ENCODE measurements around the gene RPL28. TPM values are rescaled to one million over a fixed set of nuclear protein-coding genes. Genes with fewer than 3 reads are reported as not detected.

The RPL28 gene
- total RNA-seq, 2 donors from 2014 or later = 1,672 to 1,902 TPM

DNA sequence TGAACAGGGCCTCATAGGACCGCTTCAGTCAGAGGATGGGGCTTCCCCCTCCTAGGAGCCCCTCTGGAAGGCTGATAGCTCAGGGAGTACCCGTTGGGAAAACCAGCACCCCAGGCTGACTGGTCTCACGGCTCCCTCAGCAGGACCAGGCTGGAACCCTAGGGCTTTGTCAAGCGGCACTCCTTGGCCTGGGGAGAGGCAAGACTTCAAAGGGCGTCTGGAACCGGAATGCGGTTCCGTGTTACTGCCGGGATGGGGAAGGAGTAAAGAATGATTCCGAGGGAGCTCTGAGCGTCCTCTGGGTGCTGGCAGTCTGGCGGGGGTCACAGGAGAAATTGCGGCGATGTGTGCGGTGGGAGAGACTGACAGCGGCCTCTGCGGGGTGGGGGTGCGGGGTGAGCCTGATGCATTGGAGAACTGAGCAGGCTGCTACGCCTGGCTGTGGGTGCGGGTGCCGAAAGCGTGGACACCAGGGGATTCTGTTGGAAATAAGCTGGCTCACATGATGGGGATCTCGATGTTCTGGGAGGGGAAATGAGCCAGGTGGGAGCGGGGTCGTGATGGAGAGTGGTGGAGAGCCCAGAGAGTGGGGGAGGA, 33.1 kb upstream of the RPL28 start:
- 83 to 84% methylated on average over 20 to 25 of the region's 25 CpGs for WGBS, 2 experiments (ENCODE audit: insufficient coverage in 1 of 2, insufficient read length in 1 of 2)
- H3K4me1 Mint-ChIP-seq = peaks cover 10% of the 10 kb centered on the region
- TF ChIP-seq, protein P1, sequence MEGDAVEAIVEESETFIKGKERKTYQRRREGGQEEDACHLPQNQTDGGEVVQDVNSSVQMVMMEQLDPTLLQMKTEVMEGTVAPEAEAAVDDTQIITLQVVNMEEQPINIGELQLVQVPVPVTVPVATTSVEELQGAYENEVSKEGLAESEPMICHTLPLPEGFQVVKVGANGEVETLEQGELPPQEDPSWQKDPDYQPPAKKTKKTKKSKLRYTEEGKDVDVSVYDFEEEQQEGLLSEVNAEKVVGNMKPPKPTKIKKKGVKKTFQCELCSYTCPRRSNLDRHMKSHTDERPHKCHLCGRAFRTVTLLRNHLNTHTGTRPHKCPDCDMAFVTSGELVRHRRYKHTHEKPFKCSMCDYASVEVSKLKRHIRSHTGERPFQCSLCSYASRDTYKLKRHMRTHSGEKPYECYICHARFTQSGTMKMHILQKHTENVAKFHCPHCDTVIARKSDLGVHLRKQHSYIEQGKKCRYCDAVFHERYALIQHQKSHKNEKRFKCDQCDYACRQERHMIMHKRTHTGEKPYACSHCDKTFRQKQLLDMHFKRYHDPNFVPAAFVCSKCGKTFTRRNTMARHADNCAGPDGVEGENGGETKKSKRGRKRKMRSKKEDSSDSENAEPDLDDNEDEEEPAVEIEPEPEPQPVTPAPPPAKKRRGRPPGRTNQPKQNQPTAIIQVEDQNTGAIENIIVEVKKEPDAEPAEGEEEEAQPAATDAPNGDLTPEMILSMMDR (conservative IDR thresholded peaks at IDR 0.05) = no peak
- peaks cover 70% of the 10 kb centered on the region for H3K27me3 Mint-ChIP-seq (ENCODE audit: insufficient read depth)
- no peak overlapping the region for H3K9ac ChIP-seq (ENCODE audit: extremely low read depth, low read length, poor library complexity, severe bottlenecking)
- H3K27ac ChIP-seq (ENCODE audit: low read depth, low read length) = no peak overlapping the region
- no peak for DNase-seq
- H3K4me3 ChIP-seq (ENCODE audit: low read length) = no peak overlapping the region
- H3K27me3 ChIP-seq (ENCODE audit: control insufficient read depth, insufficient read depth, low read length, poor library complexity, severe bottlenecking) = peaks cover 63% of the 10 kb centered on the region
- no peaks in the 10 kb centered on the region for H3K9me3 Mint-ChIP-seq
- H3K27ac Mint-ChIP-seq = no peak overlapping the region
- H3K4me1 ChIP-seq (ENCODE audit: control insufficient read depth, insufficient read depth, low read length) = peaks cover 9% of the 10 kb centered on the region
- H3K36me3 Mint-ChIP-seq (ENCODE audit: low read depth) = peaks cover 6% of the 10 kb centered on the region
- H3K4me3 Mint-ChIP-seq = peak overlapping the region; percentile 50
- H3K9me3 ChIP-seq (ENCODE audit: control insufficient read depth, low read length) = no peaks in the 10 kb centered on the region
- peaks cover 11% of the 10 kb centered on the region for H3K36me3 ChIP-seq (ENCODE audit: control insufficient read depth, insufficient read depth, low read length)

DNA sequence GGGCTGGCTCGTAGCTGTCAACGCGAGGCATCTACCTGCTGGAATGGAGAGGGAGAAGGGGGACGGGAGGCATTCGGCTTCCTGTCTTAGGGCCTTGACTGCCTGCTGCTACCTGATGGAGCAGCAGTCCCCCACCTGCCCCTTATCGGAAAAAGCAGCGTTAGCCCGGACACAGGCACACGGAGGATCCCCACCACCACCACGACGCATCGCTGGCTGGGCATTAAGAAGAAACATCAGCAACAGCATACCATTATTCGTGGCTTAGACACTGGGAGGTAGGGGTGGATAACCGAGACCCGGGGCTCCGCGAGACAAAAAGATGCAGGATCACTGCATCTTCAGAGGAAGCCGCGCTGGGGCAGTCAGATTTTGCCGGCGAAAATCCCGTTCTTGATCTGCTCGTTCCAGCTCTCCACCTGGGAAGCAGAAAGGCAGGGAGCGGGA, 32.4 kb upstream of the RPL28 start:
- Mint-ChIP-seq H3K36me3 (ENCODE audit: low read depth) (peaks cover 6% of the 10 kb centered on the region), H3K4me3 (peak overlapping the region; percentile 50), H3K27me3 (ENCODE audit: insufficient read depth) (peaks cover 77% of the 10 kb centered on the region), H3K4me1 (peaks cover 5% of the 10 kb centered on the region), H3K27ac (no peak overlapping the region), H3K9me3 (no peaks in the 10 kb centered on the region)
- H3K9me3 ChIP-seq (ENCODE audit: control insufficient read depth, low read length) = no peaks in the 10 kb centered on the region
- H3K27me3 ChIP-seq (ENCODE audit: control insufficient read depth, insufficient read depth, low read length, poor library complexity, severe bottlenecking) = peaks cover 63% of the 10 kb centered on the region
- peak overlapping the region; percentile 76 for H3K4me3 ChIP-seq (ENCODE audit: low read length)
- 5 to 11% methylated on average over 17 to 24 of the region's 24 CpGs for WGBS, 2 experiments (ENCODE audit: insufficient coverage in 1 of 2, insufficient read length in 1 of 2)
- peaks cover 4% of the 10 kb centered on the region for H3K4me1 ChIP-seq (ENCODE audit: control insufficient read depth, insufficient read depth, low read length)
- peaks cover 4% of the 10 kb centered on the region for H3K36me3 ChIP-seq (ENCODE audit: control insufficient read depth, insufficient read depth, low read length)
- no peak for DNase-seq
- H3K27ac ChIP-seq (ENCODE audit: low read depth, low read length) = no peak overlapping the region
- no peak overlapping the region for H3K9ac ChIP-seq (ENCODE audit: extremely low read depth, low read length, poor library complexity, severe bottlenecking)
- TF ChIP-seq, protein P1 (conservative IDR thresholded peaks at IDR 0.05) = no peak

DNA sequence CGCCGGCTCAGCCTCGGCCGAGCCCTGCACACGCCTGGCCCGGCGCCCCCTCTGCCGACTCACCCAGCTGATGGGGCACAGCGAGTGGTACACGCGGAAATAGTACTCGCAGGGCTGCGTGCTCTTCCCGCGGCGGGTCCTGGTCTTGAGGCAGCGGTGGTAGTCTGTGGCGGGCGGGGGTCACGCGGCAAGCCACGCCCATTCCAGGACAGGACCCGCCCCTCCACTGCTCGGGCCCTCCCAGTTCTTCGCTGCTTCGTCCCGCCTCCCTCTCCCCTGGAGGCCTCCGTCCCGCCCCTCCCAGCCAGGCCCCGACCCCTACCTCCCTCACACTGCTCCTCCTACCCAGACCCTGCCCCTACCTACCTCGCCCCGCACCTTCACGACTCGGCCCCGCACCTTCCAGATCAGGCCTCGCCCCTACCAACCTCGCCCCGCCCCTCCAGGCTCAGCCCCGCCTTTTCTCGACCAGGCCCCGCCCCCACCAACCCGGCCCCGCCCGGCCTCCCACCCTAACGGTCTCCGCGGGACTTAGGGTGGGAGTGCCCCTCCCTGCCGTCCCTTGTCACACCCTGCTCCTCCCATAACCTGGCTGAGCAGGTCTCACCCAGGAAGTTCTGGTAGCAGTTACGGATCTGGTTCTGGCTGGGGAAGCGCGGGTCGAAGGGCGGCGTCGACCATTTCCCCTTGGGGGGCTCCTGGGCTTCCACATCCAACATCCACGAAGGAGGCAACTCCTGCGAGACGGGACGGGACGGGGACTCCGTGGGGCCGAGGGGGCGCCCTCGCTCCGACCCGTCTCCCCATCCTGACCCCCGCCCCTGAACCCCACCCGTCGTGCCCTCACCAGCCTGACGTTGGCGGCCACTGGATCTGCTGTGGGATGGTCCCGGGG, 31.7 kb upstream of the RPL28 start:
- no peaks in the 10 kb centered on the region for H3K9me3 ChIP-seq (ENCODE audit: control insufficient read depth, low read length)
- WGBS, 2 experiments (ENCODE audit: insufficient coverage in 1 of 2, insufficient read length in 1 of 2) = 3 to 5% methylated on average over 18 to 72 of the region's 72 CpGs

More for the DNA sequence above, 31.7 kb upstream of the RPL28 start:
- Mint-ChIP-seq H3K4me3 (peak overlapping the region; percentile 50), H3K27me3 (ENCODE audit: insufficient read depth) (peaks cover 84% of the 10 kb centered on the region), H3K36me3 (ENCODE audit: low read depth) (peaks cover 2% of the 10 kb centered on the region), H3K4me1 (no peaks in the 10 kb centered on the region), H3K9me3 (no peaks in the 10 kb centered on the region), H3K27ac (no peak overlapping the region)
- Histone ChIP-seq H3K4me3 (ENCODE audit: low read length) (peak overlapping the region; percentile 76), H3K27ac (ENCODE audit: low read depth, low read length) (no peak overlapping the region), H3K36me3 (ENCODE audit: control insufficient read depth, insufficient read depth, low read length) (peaks cover 4% of the 10 kb centered on the region), H3K9ac (ENCODE audit: extremely low read depth, low read length, poor library complexity, severe bottlenecking) (no peak overlapping the region), H3K27me3 (ENCODE audit: control insufficient read depth, insufficient read depth, low read length, poor library complexity, severe bottlenecking) (peaks cover 63% of the 10 kb centered on the region), H3K4me1 (ENCODE audit: control insufficient read depth, insufficient read depth, low read length) (no peaks in the 10 kb centered on the region)
- TF ChIP-seq, protein P1 (conservative IDR thresholded peaks at IDR 0.05) = no peak
- DNase-seq = peak; percentile 94
